GM12891 (cell line): Measurements from ENCODE around the gene MYEF2.

ENCODE experiments used
- POLR2A ChIP-seq: IDR thresholded peaks from 2 replicates; pipeline ENCODE4 v1.6.1; 2011; ENCODE audit warnings: low read depth, low read length, control low read depth
- POLR2AphosphoS5 ChIP-seq: IDR thresholded peaks from 2 replicates; pipeline ENCODE4 v1.6.1; 2011; ENCODE audit warnings: low read depth, low read length, control low read depth
- SPI1 ChIP-seq: IDR thresholded peaks from 2 replicates; pipeline ENCODE4 v1.6.1; 2011; ENCODE audit warnings: low read depth, low read length, control low read depth
- TAF1 ChIP-seq: IDR thresholded peaks from 2 replicates; pipeline ENCODE4 v1.6.1; 2011; ENCODE audit warnings: low read depth, low read length, control low read depth

- TF ChIP-seq POLR2A: no peak
- TF ChIP-seq SPI1: no peak
- TF ChIP-seq POLR2AphosphoS5: no peak
- TF ChIP-seq TAF1: no peak
Measured at GRCh38 chr15:48126667-48127355, 51.3 kb downstream of the MYEF2 start.
